Stimulated activated CD4-positive, alpha-beta T cell treated with anti-CD3 and anti-CD28 coated beads, Interleukin-4, amount 100 ng/mL, for 48 hours (primary cell): ENCODE results near the gene NPHP4.

Experiments
- DNase-seq, 2 donors: peaks; one replicate each; pipeline ENCODE4 v3.0.0-alpha.2; 2020; ENCODE audit warnings: low read depth in 2 of 2

Gene NPHP4

GRCh38 chr1:5950201-5950895 is 41.9 kb downstream of the NPHP4 start:
- DNase-seq, result no peak

GRCh38 chr1:5949761-5950100 is 42.5 kb downstream of the NPHP4 start:
- DNase-seq, result no peak

GRCh38 chr1:5949085-5949760 is 43.0 kb downstream of the NPHP4 start:
- DNase-seq, result no peak

GRCh38 chr1:5948681-5949005 is 43.6 kb downstream of the NPHP4 start:
- no peak for DNase-seq

GRCh38 chr1:5947978-5948680 is 44.1 kb downstream of the NPHP4 start:
- no peak for DNase-seq

- no peak for DNase-seq
Observed at GRCh38 chr1:5947071-5947821, 45.0 kb downstream of the NPHP4 start.

GRCh38 chr1:5945445-5945844 is 46.8 kb downstream of the NPHP4 start:
- no peak for DNase-seq

- DNase-seq, result no peak
Observed at GRCh38 chr1:5944843-5945167, 47.4 kb downstream of the NPHP4 start.

GRCh38 chr1:5944154-5944842 is 47.9 kb downstream of the NPHP4 start:
- no peak for DNase-seq

- DNase-seq, result no peak
Observed at GRCh38 chr1:5943343-5944124, 48.7 kb downstream of the NPHP4 start.

- DNase-seq, result no peak
Observed at GRCh38 chr1:5941671-5942070, 50.6 kb downstream of the NPHP4 start.

GRCh38 chr1:5940723-5941407 is 51.4 kb downstream of the NPHP4 start:
- no peak for DNase-seq

GRCh38 chr1:5939271-5940170 is 52.7 kb downstream of the NPHP4 start:
- DNase-seq, result no peak

GRCh38 chr1:5938101-5938646 is 54.1 kb downstream of the NPHP4 start:
- no peak for DNase-seq

GRCh38 chr1:5937373-5937857 is 54.8 kb downstream of the NPHP4 start:
- no peak for DNase-seq

GRCh38 chr1:5936621-5937372 is 55.4 kb downstream of the NPHP4 start:
- DNase-seq, result no peak

- DNase-seq, result no peak
Observed at GRCh38 chr1:5936126-5936525, 56.1 kb downstream of the NPHP4 start.

GRCh38 chr1:5935026-5935425 is 57.2 kb downstream of the NPHP4 start:
- DNase-seq, result no peak
